ENCODE results near the gene RNASE2.

The RNASE2 gene

GRCh38 chr14:20998139-20998538, 42.9 kb downstream of the RNASE2 start:
- intact Hi-C loops (cut with DNase I; ENCODE audit: low total_unique reads) = no loop called here
- no peak for DNase-seq
- no peaks in the 10 kb centered on the region for H3K27me3 ChIP-seq
- H3K27ac ChIP-seq = peak overlapping the region in 1 of 2 donors; percentile 52
- H3K36me3 ChIP-seq = peaks cover 37 to 47% (median 45%) of the 10 kb centered on the region in 3 donors
- no peak overlapping the region for H3K4me3 ChIP-seq
- no peaks in the 10 kb centered on the region for H3K9me3 ChIP-seq
- H3K4me1 ChIP-seq = peaks cover 0 to 7% (median 3%) of the 10 kb centered on the region in 4 donors
- TF ChIP-seq CTCF (IDR thresholded peaks at IDR 0.05) = no peak

DNA sequence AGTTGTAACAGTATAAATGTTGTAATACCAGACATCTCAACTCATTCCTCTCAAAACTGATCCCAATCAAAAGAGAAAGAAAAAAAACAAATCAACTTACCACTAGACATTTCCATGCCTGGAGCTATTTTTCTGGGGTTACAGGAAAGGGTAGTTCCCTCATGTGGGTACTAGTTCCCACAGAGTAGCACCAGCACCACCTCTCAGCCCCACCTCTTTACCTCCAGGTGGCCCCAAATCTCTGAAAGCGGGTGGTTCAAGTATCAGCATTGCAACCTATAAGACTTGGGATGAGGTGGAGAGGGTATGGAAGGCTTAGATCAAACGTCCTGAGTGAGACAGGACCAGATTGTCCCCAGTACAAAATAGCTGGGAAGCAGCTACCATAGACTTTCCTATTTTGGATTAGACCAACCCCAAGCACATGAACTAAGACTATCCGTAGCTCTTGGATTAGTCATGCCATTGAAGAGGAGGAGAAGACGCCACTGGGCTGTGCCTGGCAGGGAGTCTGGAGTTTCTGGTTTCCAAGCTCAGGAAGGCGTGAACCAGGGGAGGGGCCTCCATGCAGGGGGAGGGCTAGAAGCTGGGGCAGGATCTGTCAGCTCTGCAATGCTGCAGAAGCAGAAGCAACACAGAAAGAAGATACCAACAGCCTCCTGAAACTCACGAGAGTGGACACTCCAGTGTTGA, 43.5 kb downstream of the RNASE2 start, which contains the start of gene SLC39A2:
Gene SLC39A2, plus strand, starts transcription at position 620 of the 693 bp plus-strand sequence. CDS start 154 bp downstream, outside the sequence.
- TF ChIP-seq CTCF (IDR thresholded peaks at IDR 0.05) = no peak
- H3K4me3 ChIP-seq = no peak within 1 kb of the TSS
- H3K4me1 ChIP-seq = peaks cover 0 to 7% (median 3%) of the 10 kb centered on the region in 4 donors
- intact Hi-C loops (cut with DNase I; ENCODE audit: low total_unique reads) = no loop called here
- peaks cover 36 to 40% (median 38%) of the 10 kb centered on the region in 3 donors for H3K36me3 ChIP-seq
- DNase-seq = peak; percentile 68 to 79
- H3K27me3 ChIP-seq = no peaks in the 10 kb centered on the region
- no peaks in the 10 kb centered on the region for H3K9me3 ChIP-seq
- peak within 1 kb of the TSS; percentile 14 to 52 for H3K27ac ChIP-seq

- no peak overlapping the region for H3K27ac ChIP-seq
Observed at GRCh38 chr14:20999591-20999990, 44.3 kb downstream of the RNASE2 start.

GRCh38 chr14:21001218-21001617, 45.9 kb downstream of the RNASE2 start:
- H3K27ac ChIP-seq = no peak overlapping the region
- no peak for DNase-seq

More at GRCh38 chr14:20999591-20999990, 44.3 kb downstream of the RNASE2 start:
- H3K4me3 ChIP-seq = no peak overlapping the region
- H3K4me1 ChIP-seq = peaks cover 0 to 7% (median 3%) of the 10 kb centered on the region in 4 donors
- TF ChIP-seq CTCF (IDR thresholded peaks at IDR 0.05) = no peak
- peaks cover 28 to 32% (median 30%) of the 10 kb centered on the region in 3 donors for H3K36me3 ChIP-seq
- intact Hi-C loops (cut with DNase I; ENCODE audit: low total_unique reads) = no loop called here
- DNase-seq = no peak
- no peaks in the 10 kb centered on the region for H3K27me3 ChIP-seq
- H3K9me3 ChIP-seq = no peaks in the 10 kb centered on the region

DNA sequence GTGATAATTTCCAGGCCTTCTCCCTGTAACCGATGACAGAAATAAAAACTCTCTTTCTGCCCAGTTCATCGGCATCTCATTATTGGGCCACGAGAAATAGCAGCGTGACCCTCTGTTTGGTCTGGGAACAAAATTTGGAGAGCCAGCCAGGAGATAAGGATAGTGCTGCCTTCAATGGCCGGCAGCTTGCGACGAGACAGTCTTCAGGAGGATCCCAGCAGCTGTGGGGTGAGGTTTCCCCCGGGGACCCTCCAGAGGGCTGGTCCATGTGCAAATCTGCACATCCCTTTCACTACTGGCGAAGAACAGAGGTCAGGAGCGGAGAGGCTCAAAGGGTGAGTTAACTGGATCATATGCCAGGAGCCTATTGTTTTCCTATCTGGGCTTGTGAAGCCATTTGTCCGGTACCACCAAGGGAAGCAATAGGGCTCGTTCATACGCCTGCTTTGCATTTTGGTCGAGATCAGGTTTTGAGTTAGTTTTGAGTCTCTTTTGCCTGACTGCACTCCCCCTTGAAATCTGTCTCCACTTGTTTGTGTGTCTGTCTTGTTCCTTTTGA, 48.6 kb downstream of the RNASE2 start:
- H3K4me3 ChIP-seq = no peak overlapping the region
- H3K4me1 ChIP-seq = peaks cover 0 to 6% (median under 1%) of the 10 kb centered on the region in 4 donors
- H3K36me3 ChIP-seq = no peaks in the 10 kb centered on the region
- no peaks in the 10 kb centered on the region for H3K9me3 ChIP-seq
- H3K27me3 ChIP-seq = no peaks in the 10 kb centered on the region
- DNase-seq = no peak
- TF ChIP-seq CTCF (IDR thresholded peaks at IDR 0.05) = no peak
- intact Hi-C loops (cut with DNase I; ENCODE audit: low total_unique reads) = no loop called here
- no peak overlapping the region for H3K27ac ChIP-seq

More at GRCh38 chr14:21001218-21001617, 45.9 kb downstream of the RNASE2 start:
- Histone ChIP-seq H3K4me3 (no peak overlapping the region), H3K9me3 (no peaks in the 10 kb centered on the region), H3K4me1 (peaks cover 0 to 7% (median 3%) of the 10 kb centered on the region in 4 donors), H3K27me3 (no peaks in the 10 kb centered on the region), H3K36me3 (peaks cover 12 to 16% (median 14%) of the 10 kb centered on the region in 3 donors)
- intact Hi-C loops (cut with DNase I; ENCODE audit: low total_unique reads) = no loop called here
- TF ChIP-seq CTCF (IDR thresholded peaks at IDR 0.05) = no peak

Data from tibial artery (tissue), 4 donors.